ENCODE results near the gene CDK1.
A peak's percentile ranks its signal among the peaks of the same experiment; 100 is the strongest.
"Not testable (repeated sequence)": the region's sequence is repeated elsewhere in the genome, so short reads cannot be mapped to it uniquely, and the experiment has no call there.

Gene CDK1

DNA sequence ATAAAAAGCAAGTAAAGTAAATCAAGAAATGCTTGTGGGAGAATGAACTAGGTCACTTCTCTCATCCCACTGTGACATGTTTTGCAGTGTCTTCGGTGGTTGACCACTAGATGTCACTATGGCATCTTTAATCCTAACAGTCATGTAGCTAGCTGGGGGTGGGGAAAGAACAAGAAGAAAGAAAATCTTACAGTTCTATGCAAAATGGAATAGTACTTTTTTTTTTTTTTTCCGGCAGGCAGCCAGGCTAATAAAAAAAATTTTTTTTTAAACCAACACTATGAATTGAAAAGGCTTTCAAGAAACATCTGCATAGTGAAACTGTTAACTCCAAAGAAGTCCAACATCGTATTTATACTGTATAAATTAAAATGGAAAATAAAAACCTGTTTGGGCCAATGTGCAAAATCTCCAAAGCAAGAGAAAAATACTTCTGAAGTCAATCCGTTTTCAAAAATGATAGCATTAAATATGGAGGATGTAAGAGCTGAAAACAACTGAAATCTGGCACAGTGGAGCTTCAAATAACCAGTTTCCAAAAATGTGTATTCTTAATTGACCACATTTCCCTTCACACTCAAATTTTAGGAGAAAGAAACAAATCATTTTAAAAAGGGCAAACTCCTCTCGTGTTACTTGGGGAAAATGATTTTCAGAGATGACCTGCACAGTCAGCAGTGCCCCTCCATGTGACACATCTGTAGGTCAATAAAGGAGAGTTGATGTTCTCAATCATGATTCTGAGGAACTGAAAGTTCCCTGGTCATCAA is 38.5 kb downstream of the CDK1 start:
- DNase-seq (ENCODE audit: low spot score): peak; percentile 52

DNA sequence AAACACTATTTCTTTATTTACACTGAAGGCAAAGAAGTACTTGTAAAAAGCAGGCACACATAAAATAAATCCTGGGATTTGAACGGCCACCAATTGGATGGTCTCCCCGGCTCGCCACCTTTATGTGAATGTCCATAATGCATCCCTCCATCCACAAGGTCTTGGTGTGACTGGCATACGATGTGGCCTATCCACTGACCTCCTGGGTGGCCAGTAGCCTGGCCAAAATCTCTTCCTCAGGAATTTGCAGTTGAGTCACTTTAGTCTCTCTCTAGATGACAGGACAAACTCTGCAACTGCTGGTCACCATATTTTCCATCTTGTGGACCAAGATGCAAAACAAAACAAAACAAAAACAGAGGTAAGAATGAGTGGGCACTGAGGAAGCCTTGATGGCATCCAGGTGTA is 39.1 kb downstream of the CDK1 start:
- no peak for DNase-seq (ENCODE audit: low spot score)

- DNase-seq (ENCODE audit: low spot score): no peak
These were observed 40.0 kb downstream of the CDK1 start for GRCh38 chr10:60818134-60818770.

DNA sequence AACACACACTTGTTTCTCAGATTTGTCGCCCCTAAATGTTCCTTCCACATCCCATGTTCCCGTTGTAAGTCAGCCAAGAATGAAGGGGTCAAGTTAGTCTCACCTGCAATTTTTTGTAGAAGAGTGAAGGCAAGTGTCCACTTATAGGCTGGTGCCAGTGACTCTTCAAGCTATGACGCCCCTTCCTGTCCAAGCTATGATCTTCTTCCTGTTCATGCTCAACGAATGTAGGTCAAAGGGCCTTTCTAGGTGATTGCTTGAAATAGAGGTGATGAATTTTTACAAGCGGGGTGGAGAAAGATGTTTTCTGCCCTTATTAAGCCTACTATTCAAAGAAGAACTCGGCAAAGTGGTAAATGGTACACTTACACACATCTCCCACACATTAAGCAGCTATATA is 41.0 kb downstream of the CDK1 start:
- no peak for DNase-seq (ENCODE audit: low spot score)

DNA sequence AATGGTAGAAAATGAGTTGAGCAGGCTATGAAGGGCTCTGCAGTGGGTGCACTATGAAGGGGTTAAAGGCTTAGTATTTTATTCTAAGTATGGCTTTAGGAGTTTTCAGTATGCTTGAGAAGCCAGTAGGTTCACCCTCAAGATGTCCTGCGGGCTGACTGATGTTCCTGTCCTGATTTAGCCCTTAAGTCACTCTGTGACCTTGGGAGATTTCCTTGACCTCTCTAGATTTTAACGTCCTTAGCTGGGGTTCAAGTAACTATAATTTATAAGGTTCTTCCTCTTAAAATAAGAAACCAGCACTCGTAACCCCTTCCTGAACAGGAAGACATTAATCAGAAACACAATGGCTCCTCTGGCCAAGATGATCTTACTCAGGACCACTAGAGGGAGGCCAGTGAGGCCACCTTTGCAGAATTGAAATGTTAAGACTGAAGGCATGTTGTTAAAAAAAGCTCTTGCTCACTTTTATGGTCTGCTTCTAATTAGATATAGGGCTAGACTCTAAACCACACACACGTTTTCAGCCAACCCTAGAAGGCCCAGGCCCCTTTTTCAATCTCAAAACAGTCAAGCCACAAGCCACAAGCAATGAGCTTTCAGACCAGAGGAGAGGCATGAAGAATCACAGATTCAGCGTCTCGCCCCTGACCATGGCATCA is 41.9 kb downstream of the CDK1 start:
- DNase-seq (ENCODE audit: low spot score): no peak

GRCh38 chr10:60821656-60822055 is 43.4 kb downstream of the CDK1 start:
- DNase-seq (ENCODE audit: low spot score): no peak

- no peak for DNase-seq (ENCODE audit: low spot score)
These were observed 44.5 kb downstream of the CDK1 start for GRCh38 chr10:60822809-60823208.

- DNase-seq (ENCODE audit: low spot score): no peak
These were observed 45.0 kb downstream of the CDK1 start for GRCh38 chr10:60823324-60823723.

DNA sequence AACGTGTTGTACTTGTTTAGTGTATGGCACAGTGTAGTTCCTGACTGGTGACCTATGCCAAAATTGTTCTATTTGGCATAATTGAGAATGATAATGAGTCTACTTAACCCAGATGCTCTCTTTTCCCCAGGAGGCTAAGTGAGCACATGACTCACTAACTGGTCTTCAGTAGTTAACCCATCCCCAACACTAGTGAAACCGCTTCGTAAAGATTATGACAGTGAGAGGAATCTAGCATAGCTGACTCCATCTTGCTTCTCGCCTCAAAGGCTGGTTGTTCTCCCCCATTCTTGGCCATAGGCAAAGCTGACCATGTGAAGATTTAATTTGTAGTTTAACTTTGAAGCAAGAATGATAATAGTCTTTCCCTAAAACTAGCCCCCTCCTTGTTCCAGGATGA is 47.2 kb downstream of the CDK1 start:
- DNase-seq (ENCODE audit: low spot score): no peak

DNA sequence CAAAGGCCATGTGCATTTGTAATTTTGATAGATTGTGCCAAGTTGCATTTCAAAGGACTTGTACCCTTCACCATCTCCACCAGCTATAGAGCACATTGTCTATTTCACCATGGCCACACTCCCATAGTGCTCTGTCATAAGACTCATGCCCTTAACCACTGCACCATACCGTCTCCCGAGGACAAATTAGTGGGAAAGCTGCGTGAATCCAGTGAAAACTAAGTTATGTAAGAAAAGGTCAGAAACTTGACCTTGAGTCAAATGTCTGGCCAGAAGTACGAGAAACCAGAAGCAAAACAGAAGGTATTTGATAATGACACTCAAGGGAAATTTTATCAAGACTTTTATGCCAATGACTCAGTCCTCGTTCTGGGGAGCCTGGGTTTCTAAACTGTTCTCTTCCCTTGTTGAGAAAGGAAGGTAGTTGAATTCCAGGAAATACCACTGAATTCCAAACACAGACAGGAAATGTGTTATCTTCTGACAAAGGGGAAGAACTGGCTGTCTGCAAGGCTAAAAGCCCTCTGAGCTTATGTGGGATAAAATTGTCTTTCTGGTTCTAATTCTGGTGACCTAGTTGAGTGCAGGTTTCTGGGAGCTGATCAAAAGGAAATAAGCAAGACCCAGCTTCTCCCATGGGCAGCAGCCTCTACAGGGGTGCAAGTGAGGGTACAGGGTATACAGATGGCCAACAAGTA is 49.7 kb downstream of the CDK1 start:
- DNase-seq (ENCODE audit: low spot score): no peak

- DNase-seq (ENCODE audit: low spot score): no peak
These were observed 50.2 kb downstream of the CDK1 start for GRCh38 chr10:60828489-60828852.

DNA sequence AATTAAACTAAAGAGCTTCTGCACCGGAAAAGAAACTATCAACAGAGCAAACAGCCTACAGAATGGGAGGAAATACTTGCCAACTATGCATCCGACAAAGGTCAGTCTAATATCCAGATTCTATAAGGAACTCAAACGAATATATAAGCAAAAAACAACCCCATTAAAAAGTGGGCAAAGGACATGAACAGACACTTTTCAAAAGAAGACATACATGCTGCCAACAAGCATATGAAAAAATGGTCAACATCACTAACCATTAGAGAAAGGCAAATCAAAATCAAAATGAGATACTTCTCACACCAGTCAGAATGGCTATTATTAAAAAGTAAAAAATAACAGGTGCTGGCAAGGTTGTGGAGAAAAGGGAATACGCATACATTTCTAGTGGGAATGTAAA is 53.9 kb downstream of the CDK1 start:
- DNase-seq (ENCODE audit: low spot score): not testable (repeated sequence)

DNA sequence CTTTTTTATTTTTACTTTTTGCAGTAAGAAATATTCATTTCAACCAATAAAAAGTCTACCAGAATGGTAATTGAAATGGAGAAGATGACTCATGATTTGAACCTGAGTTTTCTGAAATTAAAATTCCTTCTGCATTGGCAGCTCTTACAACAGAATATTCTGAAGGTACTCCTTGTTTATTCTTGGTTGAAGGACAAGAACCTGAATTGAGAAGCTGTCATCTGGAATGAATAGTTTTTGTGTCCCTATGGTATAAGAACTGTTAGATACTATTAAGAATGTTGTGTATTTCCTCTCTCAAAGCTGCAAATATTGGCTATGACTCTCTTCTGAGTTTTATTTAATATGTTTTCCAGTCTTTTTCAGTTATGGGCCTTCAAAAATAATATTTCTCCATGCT is 56.1 kb downstream of the CDK1 start:
- no peak for DNase-seq (ENCODE audit: low spot score)

DNA sequence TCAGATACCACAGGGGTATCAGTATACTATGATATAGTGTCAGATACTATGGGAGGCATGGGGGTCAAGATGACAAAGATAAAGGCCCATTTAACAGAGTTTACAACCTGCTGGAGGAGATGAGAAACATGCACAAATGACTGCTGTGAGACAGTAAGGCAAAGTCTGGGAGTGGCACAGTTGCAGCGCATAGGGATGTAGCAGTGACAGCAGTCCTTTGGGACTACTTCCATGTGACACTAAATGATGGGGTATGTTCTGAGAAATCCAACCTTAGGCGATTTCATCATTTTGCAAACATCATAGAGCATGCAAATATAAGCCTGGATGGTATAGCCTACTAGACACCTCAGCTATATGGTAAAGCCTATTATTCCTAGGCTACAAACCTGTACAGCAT is 56.8 kb downstream of the CDK1 start:
- DNase-seq (ENCODE audit: low spot score): no peak

DNA sequence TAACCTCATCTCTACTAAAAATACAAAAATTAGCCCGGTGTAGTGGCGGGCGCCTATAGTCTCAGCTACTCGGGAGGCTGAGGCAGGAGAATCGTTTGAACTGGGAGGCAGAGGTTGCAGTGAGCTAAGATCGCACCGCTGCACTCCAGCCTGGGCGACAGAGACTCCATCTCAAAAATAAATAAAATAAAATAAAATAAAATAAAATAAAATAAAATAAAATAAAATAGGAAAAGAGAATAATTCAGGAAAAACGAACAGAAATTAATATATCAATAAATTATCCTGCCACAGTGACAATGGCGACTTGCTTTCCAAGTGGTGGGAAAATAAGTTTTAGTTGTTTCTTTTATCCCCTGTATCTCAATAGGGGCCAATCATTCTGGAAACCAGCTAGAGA is 62.9 kb downstream of the CDK1 start:
- not testable (repeated sequence) for DNase-seq (ENCODE audit: low spot score)

DNA sequence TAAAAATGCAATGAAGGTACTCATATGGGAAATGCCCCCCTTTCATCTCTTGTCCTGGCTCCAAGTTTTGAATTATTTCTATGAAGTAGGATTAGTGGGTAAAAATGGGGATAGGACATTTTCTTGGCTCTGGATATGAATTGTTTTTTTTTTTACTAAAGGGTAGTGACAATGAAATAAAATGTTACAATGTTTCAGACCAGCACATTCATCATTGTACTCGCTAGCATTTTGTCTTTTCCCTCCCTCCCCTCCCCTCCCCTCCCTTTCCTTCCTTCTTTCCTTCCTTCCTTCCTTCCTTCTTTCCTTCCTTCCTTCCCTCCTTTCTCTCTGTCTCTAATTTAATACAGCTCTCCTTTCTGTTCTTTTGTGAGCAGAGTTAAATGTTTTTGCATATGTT is 64.4 kb downstream of the CDK1 start:
- DNase-seq (ENCODE audit: low spot score): no peak
